Natural killer cell (primary cell): ENCODE data around the gene EEF1E1. TPM values are rescaled to one million over a fixed set of nuclear protein-coding genes. Genes with fewer than 3 reads are reported as not detected.
"Not testable (repeated sequence)": the region's sequence is repeated elsewhere in the genome, so short reads cannot be mapped to it uniquely, and the experiment has no call there.

Experiments used
- ATAC-seq, 3 donors: fragments of 150-1000 bp in 2 of 3; fragments of 200-7000 bp in 1 of 3; cut with Tn5 transposase; 1 replicate in 1 of 3; 2 replicates in 2 of 3; pipeline ENCODE4 v1.10.0; 2021; ENCODE audit warnings: mild to moderate bottlenecking in 2 of 3, moderate library complexity in 2 of 3
- DNase-seq, 2 donors: peaks; one replicate each; pipeline versions ENCODE4 v3.0.0 to v3.0.0-alpha.2; 2013 to 2021; ENCODE audit warnings: mixed read lengths in 1 of 2
- H3K27ac ChIP-seq: one replicate; pipeline ENCODE4 v1.5.1; 2013; ENCODE audit warnings: mild to moderate bottlenecking, low read length
- H3K27me3 ChIP-seq: one replicate; pipeline ENCODE4 v1.6.1; 2013; ENCODE audit warnings: low read length; ENCODE audit not compliant: control insufficient read depth, insufficient read depth
- H3K36me3 ChIP-seq: one replicate; pipeline ENCODE4 v1.6.1; 2013; ENCODE audit warnings: low read length; ENCODE audit not compliant: control insufficient read depth, insufficient read depth
- H3K4me1 ChIP-seq: one replicate; pipeline ENCODE4 v1.6.1; 2013; ENCODE audit warnings: low read length; ENCODE audit not compliant: control insufficient read depth, insufficient read depth
- H3K4me3 ChIP-seq: one replicate; pipeline ENCODE4 v1.5.1; 2013; ENCODE audit warnings: low read length
- H3K9me3 ChIP-seq: one replicate; pipeline ENCODE4 v1.6.1; 2013; ENCODE audit warnings: low read length; ENCODE audit not compliant: control insufficient read depth, insufficient read depth
- H3K27ac Mint-ChIP-seq, 2 donors: one replicate each; pipeline ENCODE4 v1.8.0; 2022; ENCODE audit warnings: mild to moderate bottlenecking in 2 of 2, mixed read lengths in 2 of 2, moderate library complexity in 1 of 2
- H3K27me3 Mint-ChIP-seq, 2 donors: one replicate each; pipeline ENCODE4 v1.8.0; 2022; ENCODE audit warnings: low read depth in 2 of 2, mixed read lengths in 2 of 2
- H3K36me3 Mint-ChIP-seq: one replicate; pipeline ENCODE4 v1.8.0; 2022; ENCODE audit warnings: mixed read lengths
- H3K4me1 Mint-ChIP-seq, 2 donors: one replicate each; pipeline ENCODE4 v1.8.0; 2022; ENCODE audit warnings: mixed read lengths in 2 of 2
- H3K4me3 Mint-ChIP-seq: one replicate; pipeline ENCODE4 v1.8.0; 2022; ENCODE audit warnings: mild to moderate bottlenecking, moderate library complexity, mixed read lengths
- H3K9me3 Mint-ChIP-seq, 2 donors: one replicate each; pipeline ENCODE4 v1.8.0; 2022; ENCODE audit warnings: mixed read lengths in 2 of 2
- WGBS: methylation state at CpG from one replicate; pipeline ENCODE4 v1.1.7; 2013; ENCODE audit warnings: missing lambda C conversion rate; ENCODE audit not compliant: insufficient coverage; 5-methylcytosine and 5-hydroxymethylcytosine counted together
- intact Hi-C: fragments of 100-400 bp; cut with micrococcal nuclease; formaldehyde crosslinking; loops from one replicate; pipeline ENCODE4 v1.14.2; 2022
- total RNA-seq, 4 donors: library from RNA; stranded (reverse); fragments of 120-200 nt in 1 of 4; gene quantifications; one replicate each; pipeline versions ENCODE4 v1.2.3 to v1.2.4, GENCODE V29; 2013 to 2022
- TF ChIP-seq, protein P1 (sequence below): fragments of 200-600 bp; IDR thresholded peaks from one replicate; pipeline ENCODE4 v1.8.0; 2022; ENCODE audit warnings: antibody characterized with exemption

Gene EEF1E1
- total RNA-seq, 3 donors from 2014 or later (not counting 1 experiment from before 2014, with no cell fraction given): 9.6 to 13.8 (median 10.2) TPM

DNA sequence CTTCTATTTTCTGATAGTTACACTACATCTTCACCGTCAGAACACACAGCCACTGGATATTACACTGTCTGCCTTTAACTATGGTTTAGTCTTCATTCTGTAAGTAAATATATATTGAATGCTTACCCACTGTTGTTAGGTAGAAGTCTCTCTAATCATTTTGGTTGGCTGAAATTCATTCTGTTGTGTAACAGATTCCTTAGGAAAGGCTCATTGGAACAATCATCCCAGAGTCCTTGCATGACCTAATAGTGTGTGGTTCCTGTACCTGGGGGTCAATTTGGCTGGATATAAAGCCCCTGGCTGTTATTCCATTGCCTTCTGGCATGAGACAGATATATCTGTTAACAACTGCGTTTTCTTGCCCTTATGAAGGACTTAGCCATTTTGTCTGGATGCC lies 48.1 kb downstream of the EEF1E1 start:
- intact Hi-C loops: no loop called here
- TF ChIP-seq, protein P1, sequence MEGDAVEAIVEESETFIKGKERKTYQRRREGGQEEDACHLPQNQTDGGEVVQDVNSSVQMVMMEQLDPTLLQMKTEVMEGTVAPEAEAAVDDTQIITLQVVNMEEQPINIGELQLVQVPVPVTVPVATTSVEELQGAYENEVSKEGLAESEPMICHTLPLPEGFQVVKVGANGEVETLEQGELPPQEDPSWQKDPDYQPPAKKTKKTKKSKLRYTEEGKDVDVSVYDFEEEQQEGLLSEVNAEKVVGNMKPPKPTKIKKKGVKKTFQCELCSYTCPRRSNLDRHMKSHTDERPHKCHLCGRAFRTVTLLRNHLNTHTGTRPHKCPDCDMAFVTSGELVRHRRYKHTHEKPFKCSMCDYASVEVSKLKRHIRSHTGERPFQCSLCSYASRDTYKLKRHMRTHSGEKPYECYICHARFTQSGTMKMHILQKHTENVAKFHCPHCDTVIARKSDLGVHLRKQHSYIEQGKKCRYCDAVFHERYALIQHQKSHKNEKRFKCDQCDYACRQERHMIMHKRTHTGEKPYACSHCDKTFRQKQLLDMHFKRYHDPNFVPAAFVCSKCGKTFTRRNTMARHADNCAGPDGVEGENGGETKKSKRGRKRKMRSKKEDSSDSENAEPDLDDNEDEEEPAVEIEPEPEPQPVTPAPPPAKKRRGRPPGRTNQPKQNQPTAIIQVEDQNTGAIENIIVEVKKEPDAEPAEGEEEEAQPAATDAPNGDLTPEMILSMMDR: no peak
- H3K36me3 Mint-ChIP-seq: no peaks in the 10 kb centered on the region
- H3K9me3 Mint-ChIP-seq: no peaks in the 10 kb centered on the region
- Histone ChIP-seq H3K4me3 (no peak overlapping the region), H3K36me3 (peaks cover 31% of the 10 kb centered on the region), H3K9me3 (no peaks in the 10 kb centered on the region), H3K27ac (no peak overlapping the region), H3K27me3 (no peaks in the 10 kb centered on the region), H3K4me1 (no peaks in the 10 kb centered on the region)
- DNase-seq (no peak), ATAC-seq (no peak)
- peaks cover 6 to 15% of the 10 kb centered on the region in 2 donors for H3K4me1 Mint-ChIP-seq
- H3K27ac Mint-ChIP-seq: no peak overlapping the region
- no peaks in the 10 kb centered on the region for H3K27me3 Mint-ChIP-seq
- 100% methylated on average over 2 of the region's 2 CpGs for WGBS
- no peak overlapping the region for H3K4me3 Mint-ChIP-seq

DNA sequence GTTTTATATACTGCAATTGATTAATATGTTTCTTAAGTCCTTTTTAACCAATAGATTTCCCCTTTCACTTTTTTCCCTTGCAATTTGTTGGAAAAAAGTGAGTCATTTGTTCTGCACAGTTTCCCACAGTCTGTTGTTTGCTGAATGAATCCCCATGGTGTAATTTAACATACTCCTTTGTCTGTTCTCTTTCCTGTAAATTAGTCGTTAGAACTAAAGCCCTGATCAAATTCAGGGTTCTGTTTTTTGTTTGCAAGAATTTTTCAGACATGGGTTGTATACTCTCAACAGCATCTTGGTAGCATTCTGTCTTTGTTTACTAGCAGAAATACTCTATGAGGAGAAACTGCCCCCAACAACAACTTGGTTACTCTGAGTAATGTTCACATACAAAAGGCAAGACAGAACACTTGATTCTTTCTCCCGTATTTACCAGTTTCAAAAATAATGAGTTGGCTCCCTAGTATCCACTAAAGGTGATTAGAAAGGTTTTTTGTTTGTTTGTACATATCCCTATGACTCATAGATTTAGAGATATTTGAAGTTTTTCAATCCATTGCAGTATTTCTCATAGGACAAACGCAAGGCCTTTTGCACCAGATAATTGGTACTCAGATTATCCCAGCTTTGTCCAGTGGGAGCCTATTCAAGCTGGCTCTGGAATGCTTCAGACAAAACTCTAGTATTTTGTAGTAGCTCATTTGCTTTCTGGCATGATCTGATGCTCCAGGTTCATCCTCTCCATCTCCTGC lies 54.6 kb downstream of the EEF1E1 start:
- Mint-ChIP-seq H3K9me3 (peaks cover 2 to 6% of the 10 kb centered on the region in 2 donors), H3K36me3 (peaks cover 9% of the 10 kb centered on the region), H3K27me3 (no peaks in the 10 kb centered on the region), H3K27ac (no peak overlapping the region), H3K4me3 (no peak overlapping the region), H3K4me1 (peaks cover 10 to 14% of the 10 kb centered on the region in 2 donors)
- H3K4me1 ChIP-seq: no peaks in the 10 kb centered on the region
- H3K9me3 ChIP-seq: peaks cover 5% of the 10 kb centered on the region
- H3K27ac ChIP-seq: no peak overlapping the region
- intact Hi-C loops: no loop called here
- WGBS: 96% methylated on average over 3 of the region's 3 CpGs
- TF ChIP-seq, protein P1: no peak
- DNase-seq (no peak), ATAC-seq (no peak)
- no peak overlapping the region for H3K4me3 ChIP-seq
- no peaks in the 10 kb centered on the region for H3K27me3 ChIP-seq
- peaks cover 6% of the 10 kb centered on the region for H3K36me3 ChIP-seq

DNA sequence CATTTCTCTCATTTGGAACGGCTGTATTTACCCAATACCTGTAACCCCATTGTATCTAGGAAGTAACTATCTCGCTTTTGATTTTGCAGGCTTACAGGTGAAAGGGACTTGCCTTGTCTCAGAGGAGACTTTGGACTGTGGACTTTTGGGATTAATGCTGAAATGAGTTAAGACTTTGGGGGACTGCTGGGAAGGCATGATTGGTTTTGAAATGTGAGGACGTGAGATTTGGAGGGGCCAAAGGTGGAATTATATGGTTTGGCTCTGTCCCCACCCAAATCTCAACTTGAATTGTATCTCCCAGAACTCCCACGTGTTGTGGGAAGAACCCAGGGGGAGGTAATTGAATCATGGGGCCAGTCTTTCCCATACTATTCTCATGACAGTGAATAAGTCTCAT lies 56.6 kb downstream of the EEF1E1 start:
- H3K27ac Mint-ChIP-seq, H3K4me3 Mint-ChIP-seq, H3K36me3 ChIP-seq, intact Hi-C loops, H3K27me3 ChIP-seq, ATAC-seq, H3K4me3 ChIP-seq, H3K4me1 ChIP-seq, DNase-seq, H3K27me3 Mint-ChIP-seq, H3K36me3 Mint-ChIP-seq, H3K9me3 Mint-ChIP-seq, H3K27ac ChIP-seq, H3K4me1 Mint-ChIP-seq, H3K9me3 ChIP-seq: not testable (repeated sequence)
- WGBS: 91% methylated on average over 3 of the region's 4 CpGs

DNA sequence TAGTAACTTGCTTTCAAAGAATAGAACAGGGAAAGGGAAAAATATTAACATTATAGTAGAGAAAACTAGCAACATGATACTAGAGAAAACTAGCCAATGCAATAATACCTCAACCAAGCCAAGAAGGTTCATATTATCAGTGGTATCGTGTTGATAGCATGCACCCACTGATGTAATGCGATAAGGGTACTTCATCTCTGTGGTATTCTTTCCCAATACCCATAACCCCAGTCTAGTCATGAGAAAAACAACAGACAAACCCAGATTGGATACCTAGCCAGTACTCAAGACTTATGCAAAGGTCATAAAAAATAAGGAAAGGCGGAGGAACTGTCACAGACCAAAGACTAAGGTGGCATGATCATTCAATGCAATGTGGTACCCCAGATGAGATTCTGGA lies 59.1 kb downstream of the EEF1E1 start:
- Histone ChIP-seq H3K4me3 (no peak overlapping the region), H3K9me3 (peaks cover 5% of the 10 kb centered on the region), H3K27me3 (no peaks in the 10 kb centered on the region), H3K4me1 (no peaks in the 10 kb centered on the region), H3K27ac (no peak overlapping the region), H3K36me3 (peaks cover 8% of the 10 kb centered on the region)
- H3K4me1 Mint-ChIP-seq: peaks cover 8 to 13% of the 10 kb centered on the region in 2 donors
- peak overlapping the region in 1 of 2 donors; percentile 36 for H3K27ac Mint-ChIP-seq
- H3K9me3 Mint-ChIP-seq: peaks cover 2 to 6% of the 10 kb centered on the region in 2 donors
- DNase-seq: no peak
- no peaks in the 10 kb centered on the region for H3K27me3 Mint-ChIP-seq
- intact Hi-C loops: no loop called here
- TF ChIP-seq, protein P1: no peak
- 48% methylated on average over 2 of the region's 3 CpGs for whole genome bisulfite sequencing
- ATAC-seq: peak in 1 of 3 donors; percentile 66
- peaks cover 15% of the 10 kb centered on the region for H3K36me3 Mint-ChIP-seq
- H3K4me3 Mint-ChIP-seq: no peak overlapping the region
